Glomerular endothelial cell (primary cell): ENCODE measurements around the gene LMBRD1. TPM values are rescaled to one million over a fixed set of nuclear protein-coding genes. Genes with fewer than 3 reads are reported as not detected.

ENCODE experiments used
- DNase-seq: peaks from one replicate; pipeline ENCODE4 v3.0.0-alpha.2; 2011; ENCODE audit warnings: low read depth, low spot score; ENCODE audit errors: extremely low read depth
- total RNA-seq: library from RNA; depleted of rRNA; stranded (reverse); fragments of >200 nt; gene quantifications from 2 replicates; pipeline ENCODE4 v1.2.3, GENCODE V29; 2015

The LMBRD1 gene
- total RNA-seq, 1 donor from 2014 or later = 34.5 TPM

GRCh38 chr6:69647726-69648125 lies 149.1 kb downstream of the LMBRD1 start:
- no peak for DNase-seq

DNA sequence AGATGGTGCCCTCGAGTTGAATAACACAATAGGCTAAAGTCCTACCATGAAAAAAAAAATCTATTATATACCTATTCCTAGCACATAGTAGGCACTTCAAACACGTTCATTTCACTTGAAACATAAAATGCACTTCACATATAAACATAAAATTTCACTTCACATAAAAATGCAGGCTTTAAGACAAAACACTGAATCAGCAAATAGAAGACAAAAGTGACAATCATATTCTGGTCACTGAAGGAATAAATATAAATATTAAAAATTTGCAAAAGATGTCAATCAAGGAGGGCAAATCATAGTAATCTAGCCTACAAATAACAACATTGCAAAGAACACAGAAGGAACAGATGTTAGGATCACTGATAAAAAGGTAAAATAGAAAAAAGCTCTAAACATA lies 153.1 kb downstream of the LMBRD1 start:
- no peak for DNase-seq

GRCh38 chr6:69632932-69633331 lies 163.9 kb downstream of the LMBRD1 start:
- no peak for DNase-seq

DNA sequence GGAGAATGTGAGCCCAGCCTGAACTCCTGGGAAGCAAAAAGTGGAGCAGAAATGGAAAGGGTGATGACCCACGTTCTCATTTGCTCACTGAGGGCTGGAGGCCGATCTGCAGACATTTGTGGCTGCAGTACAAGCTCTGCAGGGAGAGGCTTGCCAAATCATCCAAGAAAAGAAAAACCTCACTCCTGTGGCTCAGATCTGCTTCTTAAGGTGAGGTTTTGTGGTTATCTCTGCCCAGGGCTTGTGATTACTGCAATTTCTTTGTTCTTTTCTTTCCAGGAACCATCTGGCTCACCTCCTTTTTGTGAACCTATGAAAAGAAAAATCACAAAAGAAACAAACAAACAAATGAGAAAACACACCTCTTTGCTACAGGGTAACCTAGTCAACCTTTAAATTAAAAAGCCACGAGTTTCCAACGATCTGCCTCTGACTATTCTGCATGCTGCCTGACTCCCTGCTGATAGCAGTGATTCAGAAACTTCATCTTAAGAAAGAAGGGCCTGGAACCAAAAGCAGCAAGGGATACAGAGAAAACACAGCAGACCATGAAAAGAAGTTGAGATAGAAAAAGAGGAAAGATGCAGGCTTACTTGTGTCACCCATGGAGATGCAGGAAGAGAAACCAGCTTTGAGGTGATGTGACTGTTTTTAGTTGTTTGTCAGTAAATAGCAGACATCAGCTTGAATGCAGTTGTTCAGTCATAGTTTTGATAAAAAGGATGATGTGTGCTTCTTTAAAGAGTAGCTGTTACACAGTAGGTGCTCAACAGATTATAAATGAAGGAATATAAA lies 165.1 kb downstream of the LMBRD1 start:
- no peak for DNase-seq

DNA sequence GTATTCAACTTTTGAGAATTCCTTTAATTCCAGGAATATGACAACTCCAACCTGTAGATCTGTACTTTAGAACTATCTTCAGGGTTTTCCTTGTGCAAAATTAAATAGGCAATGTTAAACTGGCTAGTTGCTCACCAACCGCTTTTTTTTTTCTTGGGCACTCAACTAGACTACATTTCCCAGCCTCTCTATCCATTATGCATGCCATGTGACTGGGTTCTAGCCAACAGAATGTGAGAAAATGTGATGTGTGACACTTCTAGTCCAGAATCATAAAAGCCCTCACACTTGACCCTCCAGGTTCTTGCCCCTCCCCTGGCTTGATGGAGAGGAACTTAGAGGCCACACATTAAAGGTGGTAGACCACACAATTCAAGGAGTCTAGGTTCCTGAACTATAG lies 166.0 kb downstream of the LMBRD1 start:
- no peak for DNase-seq

GRCh38 chr6:69627625-69628024 lies 169.2 kb downstream of the LMBRD1 start:
- DNase-seq = no peak

DNA sequence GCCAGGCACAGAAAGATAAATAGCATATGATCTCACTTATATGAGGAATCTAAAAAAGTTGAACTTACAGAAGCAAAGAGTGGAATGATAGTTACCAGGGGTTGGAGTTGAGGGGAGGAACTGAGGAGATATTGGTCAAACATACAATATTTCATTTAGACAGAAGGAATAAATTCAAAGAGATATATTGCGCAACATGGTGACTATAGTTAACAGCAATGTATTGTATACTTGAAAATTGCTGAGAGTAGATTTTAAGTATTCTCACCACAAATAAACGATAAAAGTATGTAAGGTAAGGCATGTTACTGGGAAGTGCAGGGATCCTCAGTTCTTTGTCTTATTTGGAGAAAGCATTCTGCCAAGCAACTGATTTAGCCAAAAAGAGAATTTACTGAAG lies 171.9 kb downstream of the LMBRD1 start:
- no peak for DNase-seq

Other genes starting within 250 kb of the LMBRD1 start
- not detected in 2 replicates for gene COL19A1, start 69.5 kb upstream of the LMBRD1 start, total RNA-seq